Measurements from ENCODE around the gene TAMALIN.

The TAMALIN gene

GRCh38 chr12:52035926-52036325 lies 29.2 kb downstream of the TAMALIN start:
- DNase-seq (ENCODE audit: low read depth in 1 of 2, low spot score in 1 of 2) = no peak

- peak; percentile 68 to 82 for DNase-seq (ENCODE audit: low read depth in 1 of 2, low spot score in 1 of 2)
Measured at GRCh38 chr12:52036587-52037171, 29.9 kb downstream of the TAMALIN start.

- no peak for DNase-seq (ENCODE audit: low read depth in 1 of 2, low spot score in 1 of 2)
Measured at GRCh38 chr12:52037248-52037861, 30.6 kb downstream of the TAMALIN start.

GRCh38 chr12:52038447-52038846 lies 31.7 kb downstream of the TAMALIN start:
- DNase-seq (ENCODE audit: low read depth in 1 of 2, low spot score in 1 of 2) = no peak

- DNase-seq (ENCODE audit: low read depth in 1 of 2, low spot score in 1 of 2) = no peak
Measured at GRCh38 chr12:52041035-52041434, 34.3 kb downstream of the TAMALIN start.

GRCh38 chr12:52041695-52042123 lies 35.0 kb downstream of the TAMALIN start:
- DNase-seq (ENCODE audit: low read depth in 1 of 2, low spot score in 1 of 2) = no peak

GRCh38 chr12:52042706-52043385 lies 36.1 kb downstream of the TAMALIN start:
- no peak for DNase-seq (ENCODE audit: low read depth in 1 of 2, low spot score in 1 of 2)

GRCh38 chr12:52043386-52044212 lies 36.9 kb downstream of the TAMALIN start:
- no peak for DNase-seq (ENCODE audit: low read depth in 1 of 2, low spot score in 1 of 2)

GRCh38 chr12:52044292-52044983 lies 37.7 kb downstream of the TAMALIN start:
- DNase-seq (ENCODE audit: low read depth in 1 of 2, low spot score in 1 of 2) = no peak

- DNase-seq (ENCODE audit: low read depth in 1 of 2, low spot score in 1 of 2) = no peak
Measured at GRCh38 chr12:52045794-52046199, 39.1 kb downstream of the TAMALIN start.

GRCh38 chr12:52046859-52047258 lies 40.1 kb downstream of the TAMALIN start:
- no peak for DNase-seq (ENCODE audit: low read depth in 1 of 2, low spot score in 1 of 2)

GRCh38 chr12:52049286-52049685 lies 42.5 kb downstream of the TAMALIN start:
- no peak for DNase-seq (ENCODE audit: low read depth in 1 of 2, low spot score in 1 of 2)

- DNase-seq (ENCODE audit: low read depth in 1 of 2, low spot score in 1 of 2) = no peak
Measured at GRCh38 chr12:52049688-52050087, 42.9 kb downstream of the TAMALIN start.

GRCh38 chr12:52050116-52050757 lies 43.5 kb downstream of the TAMALIN start:
- DNase-seq (ENCODE audit: low read depth in 1 of 2, low spot score in 1 of 2) = no peak

GRCh38 chr12:52050758-52051541 lies 44.2 kb downstream of the TAMALIN start, which contains the start of gene NR4A1:
NR4A1 (plus strand) TSS chr12:52051442; CDS start chr12:52054329, 2,887 bp downstream.
- peak; percentile 99 for DNase-seq (ENCODE audit: low read depth in 1 of 2, low spot score in 1 of 2)

GRCh38 chr12:52052468-52053186 lies 45.9 kb downstream of the TAMALIN start:
- DNase-seq (ENCODE audit: low read depth in 1 of 2, low spot score in 1 of 2) = no peak

GRCh38 chr12:52053536-52054209 lies 46.9 kb downstream of the TAMALIN start:
- peak in 1 of 2 donors; percentile 28 for DNase-seq (ENCODE audit: low read depth in 1 of 2, low spot score in 1 of 2)

- peak in 1 of 2 donors; percentile 26 for DNase-seq (ENCODE audit: low read depth in 1 of 2, low spot score in 1 of 2)
Measured at GRCh38 chr12:52054231-52054832, 47.6 kb downstream of the TAMALIN start.
